Adrenal gland (tissue), 12 donors: Measurements from ENCODE around the gene MKLN1. TPM values are rescaled to one million over a fixed set of nuclear protein-coding genes. Genes with fewer than 3 reads are reported as not detected.

ENCODE experiments used
- DNase-seq, 7 donors: peaks; one replicate each; pipeline ENCODE4 v3.0.0-alpha.2; 2019 to 2020
- H3K27ac ChIP-seq, 5 donors: fragments of 200-600 bp; sonication (generic) in 4 of 5; 1 replicate in 3 of 5; 2 replicates in 2 of 5; pipeline versions ENCODE4 v1.5.1 to v1.8.0; 2016 to 2020; ENCODE audit warnings: mild to moderate bottlenecking in 1 of 5
- H3K27me3 ChIP-seq: fragments of 200-600 bp; 2 replicates; pipeline ENCODE4 v1.8.0; 2021
- H3K36me3 ChIP-seq, 2 donors: fragments of 200-600 bp; replicated peaks in 1 of 2; 1 replicate in 1 of 2; 2 replicates in 1 of 2; pipeline versions ENCODE4 v1.5.1 to v1.8.0; 2018 to 2022
- H3K4me1 ChIP-seq, 2 donors: fragments of 200-600 bp; replicated peaks in 1 of 2; 1 replicate in 1 of 2; 2 replicates in 1 of 2; pipeline versions ENCODE4 v1.5.1 to v1.8.0; 2018 to 2021
- H3K4me3 ChIP-seq, 4 donors: fragments of 200-600 bp; sonication (generic) in 3 of 4; one replicate each; pipeline ENCODE4 v1.5.1; 2016 to 2018
- H3K9me3 ChIP-seq, 3 donors: fragments of 200-600 bp; sonication (generic) in 1 of 3; replicated peaks in 1 of 3; 1 replicate in 2 of 3; 2 replicates in 1 of 3; pipeline versions ENCODE4 v1.5.1 to v1.8.0; 2016 to 2021
- POLR2A ChIP-seq, 2 donors: fragments of 450-650 bp; IDR thresholded peaks; one replicate each; pipeline ENCODE4 v1.6.1; 2017; ENCODE audit warnings: antibody characterized with exemption in 2 of 2, mild to moderate bottlenecking in 2 of 2, moderate library complexity in 1 of 2
- WGBS, 4 donors: extraction: QIAGEN DNeasy Blood & Tissue Kit in 2 of 4; methylation state at CpG; one replicate each; pipeline versions ENCODE4 v1.1.5 to v1.1.7; 2013 to 2017; 5-methylcytosine and 5-hydroxymethylcytosine counted together
- intact Hi-C, 2 donors: fragments of 100-400 bp; cut with DNase I; formaldehyde crosslinking; loops; one replicate each; pipeline versions ENCODE4 v1.14.1 to v1.15.0; 2022 to 2023
- polyA plus RNA-seq, 3 donors: library from polyadenylated mRNA; stranded (reverse); fragments of 200-250 nt in 2 of 3; fragments of 350-450 nt in 1 of 3; fragmentation: Illumina TruSeq in 1 of 3; extraction: RNeasy Lipid Tissue Mini Kit (QIAGEN cat#74804) in 1 of 3; gene quantifications; one replicate each; pipeline ENCODE4 v1.2.3, GENCODE V29; 2013 to 2014
- total RNA-seq, 9 donors: library from RNA; depleted of rRNA in 4 of 9; stranded (reverse); fragments of >200 nt in 4 of 9; fragments of 120-200 nt in 1 of 9; fragmentation: NEBNext Ultra II Directional in 1 of 9; extraction: Animal tissue kit (Norgen Biotek cat#: 25700) in 1 of 9; gene quantifications; one replicate each; pipeline versions ENCODE4 v1.1.0 to v1.2.4, GENCODE V29; 2013 to 2023
- TF ChIP-seq, protein P1 (sequence below), 6 experiments: fragments of 450-650 bp in 4 of 6; fragments of 200-600 bp in 2 of 6; sonication (generic) in 1 of 6; IDR thresholded peaks; 1 replicate in 5 of 6; 2 replicates in 1 of 6; pipeline versions ENCODE4 v1.5.1 to v1.8.0; 2016 to 2021; ENCODE audit warnings: antibody characterized with exemption in 6 of 6, mild to moderate bottlenecking in 2 of 6, moderate library complexity in 1 of 6
- donor health status: healthy with polysubstance abuse.
- donor health status: Bipolar disorder and iron deficiency.
- donor health status: DM: yes; HTN: yes; CAD: no.
- donor health status: DM: no; HTN: no; CAD: no.
- donor health status: DM: no; HTN: no; CAD: no.
- donor health status: DM: yes; HTN: yes; CAD: no.

MKLN1 gene
- total and polyA plus RNA-seq, 12 donors = 20.7 to 81.2 (median 55.2) TPM

DNA sequence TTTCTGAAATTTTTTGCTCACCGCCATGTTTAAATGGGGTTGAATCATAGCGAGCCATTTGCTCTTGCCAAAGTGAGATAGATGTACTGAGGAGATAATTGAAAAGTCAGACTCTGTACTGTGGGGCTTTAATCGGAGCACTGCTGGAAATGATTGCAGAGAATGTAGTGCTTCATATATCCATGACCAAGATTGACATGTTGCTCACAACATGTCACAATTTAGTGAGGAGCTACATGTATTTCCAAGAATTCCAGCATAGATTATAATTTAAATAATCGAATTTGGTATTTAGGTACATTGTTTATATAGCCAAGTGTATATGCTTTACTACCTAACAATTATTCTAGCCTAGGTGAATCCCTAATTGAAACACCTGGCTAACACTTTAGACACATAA, 162.2 kb downstream of the MKLN1 start:
- Histone ChIP-seq H3K9me3 (no peaks in the 10 kb centered on the region), H3K27ac (no peak overlapping the region), H3K4me1 (peaks cover 0 to 10% of the 10 kb centered on the region in 2 donors), H3K4me3 (no peak overlapping the region), H3K36me3 (no peaks in the 10 kb centered on the region), H3K27me3 (no peaks in the 10 kb centered on the region)
- TF ChIP-seq, protein P1, sequence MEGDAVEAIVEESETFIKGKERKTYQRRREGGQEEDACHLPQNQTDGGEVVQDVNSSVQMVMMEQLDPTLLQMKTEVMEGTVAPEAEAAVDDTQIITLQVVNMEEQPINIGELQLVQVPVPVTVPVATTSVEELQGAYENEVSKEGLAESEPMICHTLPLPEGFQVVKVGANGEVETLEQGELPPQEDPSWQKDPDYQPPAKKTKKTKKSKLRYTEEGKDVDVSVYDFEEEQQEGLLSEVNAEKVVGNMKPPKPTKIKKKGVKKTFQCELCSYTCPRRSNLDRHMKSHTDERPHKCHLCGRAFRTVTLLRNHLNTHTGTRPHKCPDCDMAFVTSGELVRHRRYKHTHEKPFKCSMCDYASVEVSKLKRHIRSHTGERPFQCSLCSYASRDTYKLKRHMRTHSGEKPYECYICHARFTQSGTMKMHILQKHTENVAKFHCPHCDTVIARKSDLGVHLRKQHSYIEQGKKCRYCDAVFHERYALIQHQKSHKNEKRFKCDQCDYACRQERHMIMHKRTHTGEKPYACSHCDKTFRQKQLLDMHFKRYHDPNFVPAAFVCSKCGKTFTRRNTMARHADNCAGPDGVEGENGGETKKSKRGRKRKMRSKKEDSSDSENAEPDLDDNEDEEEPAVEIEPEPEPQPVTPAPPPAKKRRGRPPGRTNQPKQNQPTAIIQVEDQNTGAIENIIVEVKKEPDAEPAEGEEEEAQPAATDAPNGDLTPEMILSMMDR (IDR thresholded peaks at IDR 0.05) = no peak
- TF ChIP-seq POLR2A (IDR thresholded peaks at IDR 0.05) = no peak
- WGBS, 4 donors = 95 to 100% (median 97%) methylated on average over 4 of the region's 4 CpGs
- intact Hi-C loops = no loop called here
- no peak for DNase-seq

DNA sequence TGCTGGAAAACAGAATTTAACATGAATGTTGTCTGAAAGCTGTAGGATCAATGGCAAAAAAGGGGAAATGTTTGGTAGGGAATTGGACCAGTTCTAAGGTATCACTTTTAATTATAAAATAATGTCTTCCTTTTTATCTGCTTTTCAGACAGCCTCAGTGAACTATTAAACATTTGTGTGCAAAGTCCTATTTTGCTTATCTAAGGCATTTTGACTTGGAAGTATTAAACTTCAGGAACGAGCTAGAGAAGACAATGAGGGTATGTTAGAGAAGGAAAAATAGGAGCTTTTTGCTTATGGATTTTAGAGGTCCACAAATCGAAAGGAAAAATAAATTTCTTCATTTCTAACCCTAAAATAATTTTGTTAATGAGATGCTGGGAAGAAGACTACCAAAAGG, 165.4 kb downstream of the MKLN1 start:
- H3K9me3 ChIP-seq = no peaks in the 10 kb centered on the region
- TF ChIP-seq POLR2A (IDR thresholded peaks at IDR 0.05) = no peak
- TF ChIP-seq, protein P1 (IDR thresholded peaks at IDR 0.05) = no peak
- no peak for DNase-seq
- WGBS, 4 donors = 86 to 91% (median 89%) methylated on average over 2 of the region's 2 CpGs
- no peaks in the 10 kb centered on the region for H3K36me3 ChIP-seq
- H3K4me1 ChIP-seq = no peaks in the 10 kb centered on the region
- no peak overlapping the region for H3K27ac ChIP-seq
- H3K27me3 ChIP-seq = no peaks in the 10 kb centered on the region
- no peak overlapping the region for H3K4me3 ChIP-seq
- intact Hi-C loops = no loop called here

DNA sequence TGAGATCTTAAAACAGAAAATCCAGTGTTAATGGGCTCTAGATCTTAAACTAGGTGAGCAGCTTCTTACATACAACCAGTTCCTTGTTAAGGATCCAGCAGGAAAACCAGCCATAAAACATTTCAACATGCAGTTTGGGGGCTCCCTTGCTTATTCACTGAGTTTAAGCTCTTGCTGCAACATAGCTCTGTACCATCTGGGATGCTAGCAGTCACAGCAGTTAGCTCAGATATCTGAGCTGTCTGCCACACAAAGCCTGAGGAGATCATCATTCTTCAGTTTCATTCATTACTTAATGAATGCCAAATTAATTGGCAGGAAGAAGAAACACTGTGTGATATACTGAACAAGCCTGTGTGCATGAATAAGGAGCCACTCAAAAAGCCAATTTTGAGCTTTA, 165.9 kb downstream of the MKLN1 start:
- DNase-seq = no peak
- intact Hi-C loops = no loop called here
- Histone ChIP-seq H3K9me3 (no peaks in the 10 kb centered on the region), H3K4me3 (no peak overlapping the region), H3K4me1 (no peaks in the 10 kb centered on the region), H3K36me3 (no peaks in the 10 kb centered on the region), H3K27ac (no peak overlapping the region), H3K27me3 (no peaks in the 10 kb centered on the region)
- TF ChIP-seq, protein P1 (IDR thresholded peaks at IDR 0.05) = no peak
- TF ChIP-seq POLR2A (IDR thresholded peaks at IDR 0.05) = no peak

DNA sequence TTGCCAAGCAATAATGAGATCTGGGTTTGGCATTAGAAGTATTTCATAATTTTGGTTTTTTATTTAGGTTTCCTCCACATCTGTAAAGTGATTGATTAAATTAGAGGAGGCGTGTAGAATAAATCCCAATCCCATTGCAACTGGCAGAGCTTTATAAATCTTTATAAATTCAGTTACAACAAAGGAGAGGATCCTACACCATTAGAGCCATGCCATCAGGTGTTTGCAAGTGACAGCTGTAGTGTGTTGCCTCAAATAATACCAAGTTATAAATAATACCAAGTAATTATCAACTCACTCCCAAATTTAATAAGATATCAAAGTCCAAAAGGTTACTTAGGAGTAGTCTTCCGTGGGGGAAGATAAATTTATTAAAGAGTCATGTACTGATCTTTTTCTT, 166.5 kb downstream of the MKLN1 start:
- DNase-seq = no peak
- Histone ChIP-seq H3K27ac (no peak overlapping the region), H3K9me3 (no peaks in the 10 kb centered on the region), H3K4me1 (no peaks in the 10 kb centered on the region), H3K4me3 (no peak overlapping the region), H3K36me3 (no peaks in the 10 kb centered on the region), H3K27me3 (no peaks in the 10 kb centered on the region)
- intact Hi-C loops = no loop called here
- WGBS, 4 donors = 97 to 98% (median 97%) methylated on average over 2 of the region's 2 CpGs
- no peak for TF ChIP-seq POLR2A (IDR thresholded peaks at IDR 0.05)
- TF ChIP-seq, protein P1 (IDR thresholded peaks at IDR 0.05) = no peak
